IMR-90 (cell line): ENCODE results near the gene PGLYRP2. TPM values are rescaled to one million over a fixed set of nuclear protein-coding genes. Genes with fewer than 3 reads are reported as not detected.

Source experiments
- MAFK ChIP-seq: IDR thresholded peaks from 2 replicates; pipeline ENCODE4 v1.6.1; 2012; ENCODE audit warnings: low read depth, low read length, improper control_type of control experiment
- NFE2L2 ChIP-seq: fragments of 150-350 bp; IDR thresholded peaks from 2 replicates; pipeline ENCODE4 v1.6.1; 2016; ENCODE audit warnings: low read depth, mild to moderate bottlenecking, low read length
- POLR2A ChIP-seq: IDR thresholded peaks from 2 replicates; pipeline ENCODE4 v1.6.1; 2012; ENCODE audit warnings: mild to moderate bottlenecking, low read depth, low read length
- polyA plus RNA-seq, 3 experiments: library from polyadenylated mRNA; depleted of rRNA; stranded (reverse); fragments of >200 nt; gene quantifications; 2 replicates each; pipeline ENCODE4 v1.2.3, GENCODE V29; 2012; ENCODE audit warnings: low replicate concordance in 1 of 3
- total RNA-seq: library from RNA; depleted of rRNA; stranded (reverse); fragments of >200 nt; gene quantifications from 2 replicates; pipeline ENCODE4 v1.2.3, GENCODE V29; 2012
- TF ChIP-seq, protein P1 (sequence below): conservative IDR thresholded peaks from 2 replicates; pipeline ENCODE4 v1.5.1; 2012; ENCODE audit warnings: mild to moderate bottlenecking, low read depth, low read length, improper control_type of control experiment

Gene PGLYRP2
- total and polyA plus RNA-seq, 2 of the 4 experiments (the other 2 are of a cell fraction) = not detected

DNA sequence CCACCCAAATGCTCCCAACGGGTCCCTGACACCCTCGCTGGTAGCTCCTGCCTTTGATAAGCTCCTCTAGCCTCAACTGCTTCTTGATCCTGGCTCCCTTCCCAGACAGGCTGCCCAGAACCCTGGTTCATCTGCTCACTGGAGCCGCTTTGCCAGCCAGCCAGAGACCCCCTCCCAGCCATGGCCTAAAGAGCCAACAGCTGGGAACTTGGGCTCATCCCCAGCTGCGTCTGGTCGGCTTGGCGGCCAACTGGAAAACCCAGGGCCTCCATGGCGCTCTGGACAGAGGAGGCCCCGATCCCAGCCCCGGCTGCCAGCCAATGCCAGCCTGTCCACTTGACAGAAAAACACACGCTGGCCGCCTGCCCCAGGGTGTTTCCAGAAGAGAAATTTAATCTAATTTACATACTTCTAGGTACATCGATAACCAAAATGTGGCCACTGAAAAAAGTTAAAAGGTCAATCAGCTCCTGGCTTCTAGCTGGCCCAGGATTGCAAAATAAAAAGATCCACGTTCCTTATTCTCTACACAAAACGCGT, 57.5 kb downstream of the PGLYRP2 start (continued):
- TF ChIP-seq, protein P1, sequence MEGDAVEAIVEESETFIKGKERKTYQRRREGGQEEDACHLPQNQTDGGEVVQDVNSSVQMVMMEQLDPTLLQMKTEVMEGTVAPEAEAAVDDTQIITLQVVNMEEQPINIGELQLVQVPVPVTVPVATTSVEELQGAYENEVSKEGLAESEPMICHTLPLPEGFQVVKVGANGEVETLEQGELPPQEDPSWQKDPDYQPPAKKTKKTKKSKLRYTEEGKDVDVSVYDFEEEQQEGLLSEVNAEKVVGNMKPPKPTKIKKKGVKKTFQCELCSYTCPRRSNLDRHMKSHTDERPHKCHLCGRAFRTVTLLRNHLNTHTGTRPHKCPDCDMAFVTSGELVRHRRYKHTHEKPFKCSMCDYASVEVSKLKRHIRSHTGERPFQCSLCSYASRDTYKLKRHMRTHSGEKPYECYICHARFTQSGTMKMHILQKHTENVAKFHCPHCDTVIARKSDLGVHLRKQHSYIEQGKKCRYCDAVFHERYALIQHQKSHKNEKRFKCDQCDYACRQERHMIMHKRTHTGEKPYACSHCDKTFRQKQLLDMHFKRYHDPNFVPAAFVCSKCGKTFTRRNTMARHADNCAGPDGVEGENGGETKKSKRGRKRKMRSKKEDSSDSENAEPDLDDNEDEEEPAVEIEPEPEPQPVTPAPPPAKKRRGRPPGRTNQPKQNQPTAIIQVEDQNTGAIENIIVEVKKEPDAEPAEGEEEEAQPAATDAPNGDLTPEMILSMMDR = no peak
- TF ChIP-seq POLR2A (no peak), MAFK (no peak), NFE2L2 (no peak)
